SIG-M5 treated with dmso at 0.1 percent for 504 hours (cell line): ENCODE results near the gene IQCE.
"Not testable (repeated sequence)": the region's sequence is repeated elsewhere in the genome, so short reads cannot be mapped to it uniquely, and the experiment has no call there.

Experiments used
- DNase-seq: peaks from one replicate; lab custom pipeline; 2025; ENCODE audit not compliant: unreplicated experiment; lab: John Stamatoyannopoulos, UW

Gene IQCE

DNA sequence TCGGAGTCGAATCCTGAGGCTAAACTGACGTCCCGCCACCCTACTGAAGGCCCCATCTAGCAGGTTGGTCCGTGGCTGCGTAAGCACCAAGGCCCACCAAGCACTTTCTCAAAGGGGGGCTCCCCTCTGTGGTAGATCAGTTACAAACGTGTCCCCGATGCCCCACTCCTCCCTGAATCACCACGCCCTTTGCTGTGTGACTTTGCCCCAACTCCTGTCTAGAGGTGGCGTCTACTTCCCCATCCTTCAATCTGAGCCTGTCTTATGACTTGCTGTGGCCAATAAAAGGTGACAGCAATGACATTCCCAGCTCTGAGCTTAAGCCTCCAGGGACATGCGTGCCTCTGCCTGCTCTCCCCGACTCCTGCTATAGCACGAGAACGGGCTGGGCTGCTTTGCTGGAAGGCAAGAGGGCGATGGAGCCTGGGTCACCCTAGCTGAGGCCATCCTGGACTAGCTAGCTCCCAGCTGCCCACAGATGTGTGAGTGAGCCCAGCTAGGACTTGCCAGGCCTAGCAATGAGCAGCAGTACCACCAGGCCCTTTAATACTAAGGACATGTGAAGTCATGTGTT, 26.5 kb upstream of the IQCE start:
- not testable (repeated sequence) for DNase-seq

DNA sequence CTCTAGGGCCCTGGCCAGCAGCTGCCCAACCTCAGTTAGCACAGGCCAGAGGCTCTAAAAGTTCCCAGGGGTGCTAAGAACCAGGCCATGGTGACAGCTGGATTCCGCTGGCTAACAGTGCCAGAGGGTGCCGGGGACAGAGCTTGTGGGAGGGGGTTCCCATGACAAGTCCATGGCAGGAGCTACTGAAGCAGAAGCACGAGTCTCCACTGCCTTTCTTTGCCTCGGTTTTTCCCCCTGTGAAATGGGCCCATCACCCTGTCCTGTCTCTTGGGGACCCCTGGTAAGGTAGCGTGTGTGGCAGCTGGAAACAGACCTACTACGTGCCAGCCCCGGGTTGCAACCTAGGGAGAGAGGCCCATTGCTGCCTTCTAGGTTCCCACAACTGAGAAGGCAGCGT, 26.0 kb upstream of the IQCE start:
- DNase-seq: not testable (repeated sequence)

DNA sequence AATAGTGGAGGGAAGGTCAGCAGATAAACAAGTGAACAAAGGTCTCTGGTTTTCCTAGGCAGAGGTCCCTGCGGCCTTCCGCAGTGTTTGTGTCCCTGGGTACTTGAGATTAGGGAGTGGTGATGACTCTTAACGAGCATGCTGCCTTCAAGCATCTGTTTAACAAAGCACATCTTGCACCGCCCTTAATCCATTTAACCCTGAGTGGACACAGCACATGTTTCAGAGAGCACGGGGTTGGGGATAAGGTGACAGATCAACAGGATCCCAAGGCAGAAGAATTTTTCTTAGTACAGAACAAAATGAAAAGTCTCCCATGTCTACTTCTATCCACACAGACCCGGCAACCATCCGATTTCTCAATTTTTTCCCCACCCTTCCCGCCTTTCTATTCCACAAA, 25.2 kb upstream of the IQCE start:
- not testable (repeated sequence) for DNase-seq

DNA sequence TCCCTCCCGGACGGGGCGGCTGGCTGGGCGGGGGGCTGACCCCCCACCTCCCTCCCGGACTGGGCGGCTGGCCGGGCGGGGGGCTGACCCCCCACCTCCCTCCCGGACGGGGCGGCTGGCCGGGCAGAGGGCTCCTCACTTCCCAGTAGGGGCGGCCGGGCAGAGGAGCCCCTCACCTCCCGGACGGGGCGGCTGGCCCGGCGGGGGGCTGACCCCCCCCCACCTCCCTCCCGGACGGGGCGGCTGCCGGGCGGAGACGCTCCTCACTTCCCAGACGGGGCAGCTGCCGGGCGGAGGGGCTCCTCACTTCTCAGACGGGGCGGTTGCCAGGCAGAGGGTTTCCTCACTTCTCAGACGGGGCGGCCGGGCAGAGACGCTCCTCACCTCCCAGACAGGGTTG, 24.6 kb upstream of the IQCE start:
- not testable (repeated sequence) for DNase-seq

DNA sequence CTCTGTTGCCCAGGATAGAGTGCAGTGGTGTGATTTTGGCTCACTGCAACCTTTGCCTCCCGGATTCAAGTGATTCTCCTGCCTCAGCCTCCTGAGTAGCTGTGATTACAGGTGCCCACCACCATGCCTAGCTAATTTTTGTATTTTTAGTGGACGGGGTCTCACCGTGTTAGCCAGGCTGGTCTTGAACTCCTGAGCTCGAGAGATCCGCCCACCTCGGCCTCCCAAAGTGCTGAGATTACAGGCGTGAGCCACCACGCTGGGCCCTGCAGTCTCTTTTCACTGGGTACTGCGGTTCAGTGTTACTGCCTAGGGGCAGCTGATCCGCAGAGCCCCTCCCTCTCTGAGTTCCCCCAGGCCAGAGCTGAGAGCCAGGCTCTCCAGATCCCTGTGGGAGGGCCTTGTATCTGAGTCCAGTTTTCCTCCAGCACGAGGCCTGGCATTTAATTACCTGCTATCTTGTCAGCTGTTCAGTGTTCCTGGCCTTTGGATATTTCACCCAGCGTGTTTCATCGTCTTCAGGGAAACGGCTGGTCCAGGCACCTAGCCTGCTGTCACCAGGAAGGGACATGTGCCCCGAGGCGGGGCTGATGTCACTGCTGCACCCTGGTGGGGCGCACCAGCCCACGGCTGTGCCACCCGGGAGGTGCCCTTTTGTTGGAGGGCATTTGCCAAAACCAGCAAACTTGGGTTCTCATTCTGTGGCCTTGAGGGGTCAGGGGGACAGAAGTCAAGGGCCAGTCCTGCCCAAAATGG, 22.7 kb upstream of the IQCE start:
- DNase-seq: not testable (repeated sequence)

DNA sequence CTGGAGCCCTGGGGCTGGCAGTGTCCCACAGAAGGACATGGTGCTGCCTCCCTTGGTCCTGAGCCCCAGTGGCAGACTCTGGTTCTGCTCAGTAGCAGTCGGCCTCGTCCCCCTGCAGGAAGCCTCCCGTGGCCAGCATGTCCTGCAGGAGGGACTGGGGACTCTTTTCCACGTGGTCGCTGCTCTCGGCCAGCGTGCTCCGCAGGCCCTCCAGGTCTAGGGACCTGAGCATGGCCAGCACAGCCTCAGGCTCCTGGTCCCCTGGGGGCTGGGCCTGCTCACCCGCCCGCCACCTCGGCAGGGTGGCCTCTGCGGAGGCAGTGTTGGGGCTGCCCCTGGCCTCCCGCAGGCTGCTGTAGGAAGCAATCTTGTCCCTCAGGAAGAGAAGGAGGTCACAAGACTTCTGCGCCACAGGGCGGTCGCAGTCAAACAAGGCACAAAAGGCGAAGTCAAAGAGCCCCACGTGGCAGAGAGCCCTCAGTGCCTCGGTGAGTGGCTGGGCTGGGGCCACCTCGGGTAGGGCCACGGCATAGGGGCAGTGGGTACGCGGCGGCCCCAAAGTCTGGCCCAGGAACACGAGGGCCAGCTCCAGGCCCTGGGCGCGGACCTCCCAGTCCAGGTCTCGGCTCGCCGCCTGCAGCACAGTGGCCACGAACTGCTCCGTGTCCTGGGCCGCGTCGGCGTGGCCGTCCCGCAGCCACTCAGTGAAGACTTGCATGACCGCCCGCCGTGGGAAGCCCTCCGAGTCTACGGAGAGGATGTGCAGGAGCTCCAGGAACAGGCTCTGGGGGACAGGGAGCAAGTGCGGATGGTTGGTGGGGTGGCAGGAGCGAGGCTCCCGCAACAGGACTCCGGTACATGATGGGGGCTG, 20.6 kb upstream of the IQCE start:
- no peak for DNase-seq

DNA sequence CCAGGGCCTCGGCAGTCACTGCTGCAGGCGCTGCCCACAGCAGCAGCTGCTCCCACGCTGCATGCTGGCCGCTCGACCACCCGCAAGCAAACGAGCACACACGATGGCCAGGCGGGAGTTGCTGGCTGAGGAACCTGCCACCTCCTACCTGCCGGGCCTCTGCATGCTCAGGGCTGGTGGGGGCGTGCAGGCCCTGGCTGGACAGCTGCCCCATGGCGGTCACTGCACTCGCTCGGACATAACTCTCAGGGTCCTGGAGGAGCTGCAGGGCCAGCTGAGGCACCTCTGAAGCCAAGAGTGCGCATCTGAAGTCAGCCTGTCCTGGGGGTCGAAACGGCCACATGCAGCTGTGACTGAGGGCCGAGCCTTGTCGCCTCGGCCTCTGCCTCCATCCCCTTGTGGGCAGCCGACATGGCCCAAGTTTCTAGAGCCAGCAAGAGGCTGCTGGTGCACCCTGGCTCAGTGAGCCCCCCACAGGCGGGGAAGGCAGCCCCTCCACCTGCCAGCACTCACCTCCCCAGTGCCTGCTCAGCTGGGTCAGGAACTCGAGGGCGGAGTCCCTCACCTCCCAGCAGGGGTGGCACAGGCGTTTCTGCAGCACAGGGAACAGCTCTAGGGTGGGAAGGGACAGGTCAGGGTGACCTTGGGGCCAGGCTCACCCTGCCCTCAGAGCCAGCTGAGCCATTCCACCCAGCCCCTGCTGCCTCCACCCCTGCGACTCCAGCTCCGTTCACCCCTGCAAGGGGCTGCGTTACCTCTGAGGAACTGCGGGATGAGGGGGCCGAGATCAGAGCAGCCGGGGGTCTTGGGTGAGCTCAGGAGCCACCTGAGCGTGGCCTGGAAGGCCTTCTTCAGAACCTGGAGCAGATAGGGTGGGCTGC, 19.5 kb upstream of the IQCE start:
- DNase-seq: no peak

DNA sequence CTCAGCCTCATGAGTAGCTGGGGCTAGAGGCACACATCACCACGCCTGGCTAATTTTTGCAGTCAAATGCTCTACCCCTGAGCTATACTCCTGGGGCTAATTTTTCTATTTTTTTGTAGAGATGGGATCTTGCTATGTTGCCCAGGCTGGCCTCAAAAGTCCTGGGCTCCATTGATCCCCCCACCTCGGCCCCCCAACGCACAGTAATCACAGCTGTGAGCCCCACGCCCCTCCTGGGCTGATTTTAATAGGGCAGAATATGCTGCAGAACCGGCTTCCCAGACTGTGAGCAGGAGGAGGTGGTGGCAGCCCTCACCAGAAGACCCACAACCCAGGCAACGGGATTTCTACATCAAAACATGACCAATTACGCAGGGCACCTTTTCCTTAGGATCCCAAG, 18.6 kb upstream of the IQCE start:
- DNase-seq: no peak

DNA sequence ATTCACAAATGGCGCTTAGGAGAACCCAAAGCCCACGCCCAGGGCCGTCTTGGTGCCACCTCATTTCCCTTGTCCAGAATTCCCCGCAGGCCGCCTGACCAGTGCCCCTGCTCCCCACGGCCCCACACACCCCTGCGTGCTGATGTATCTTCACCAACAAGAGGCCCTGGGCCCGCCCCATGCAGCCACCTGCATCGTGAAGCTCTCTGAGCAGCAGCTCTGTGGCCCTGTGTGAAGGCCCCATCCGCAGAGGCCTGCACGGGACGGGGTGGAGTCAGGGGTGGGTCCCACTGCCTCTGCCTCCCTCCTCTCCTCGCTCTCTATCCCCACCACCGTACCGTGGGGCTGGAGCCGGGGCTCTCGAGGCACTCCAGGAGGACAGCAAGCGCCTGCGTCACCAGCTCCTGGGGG, 18.1 kb upstream of the IQCE start:
- no peak for DNase-seq

DNA sequence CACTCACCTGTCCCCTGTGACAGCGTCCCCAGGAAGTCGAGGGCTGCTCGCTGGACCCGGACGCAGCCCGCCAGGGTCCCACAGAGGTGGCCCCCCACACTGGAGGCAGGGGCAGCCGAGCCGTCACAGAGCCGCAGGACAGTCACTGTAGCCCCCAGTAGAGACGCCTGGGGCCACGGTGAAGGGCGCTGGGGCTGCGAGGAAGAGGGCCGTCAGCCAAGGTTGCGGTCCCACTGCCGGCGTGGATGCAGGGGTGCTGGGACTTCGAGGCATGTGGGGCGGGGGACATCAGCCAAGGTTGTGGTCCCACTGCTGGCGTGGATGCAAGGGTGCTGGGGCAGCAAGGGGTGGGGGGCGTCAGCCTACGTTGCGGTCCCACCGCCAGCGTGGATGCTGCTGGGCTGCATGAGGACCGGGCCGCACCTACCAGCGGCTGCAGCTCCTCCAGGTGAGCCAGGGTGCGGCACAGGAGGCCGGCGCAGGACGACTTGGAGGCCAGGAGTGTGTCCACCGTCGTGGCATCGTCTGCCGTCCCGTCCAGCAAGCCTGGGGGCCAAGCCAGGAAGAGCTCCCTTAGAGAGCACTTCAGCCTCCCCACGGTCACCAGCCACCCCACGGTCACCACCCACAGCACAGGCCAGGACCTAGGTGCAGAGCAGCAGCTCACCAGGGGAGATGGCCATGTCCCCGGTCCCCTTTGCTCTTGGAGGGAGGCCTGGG, 17.3 kb upstream of the IQCE start:
- DNase-seq: no peak

DNA sequence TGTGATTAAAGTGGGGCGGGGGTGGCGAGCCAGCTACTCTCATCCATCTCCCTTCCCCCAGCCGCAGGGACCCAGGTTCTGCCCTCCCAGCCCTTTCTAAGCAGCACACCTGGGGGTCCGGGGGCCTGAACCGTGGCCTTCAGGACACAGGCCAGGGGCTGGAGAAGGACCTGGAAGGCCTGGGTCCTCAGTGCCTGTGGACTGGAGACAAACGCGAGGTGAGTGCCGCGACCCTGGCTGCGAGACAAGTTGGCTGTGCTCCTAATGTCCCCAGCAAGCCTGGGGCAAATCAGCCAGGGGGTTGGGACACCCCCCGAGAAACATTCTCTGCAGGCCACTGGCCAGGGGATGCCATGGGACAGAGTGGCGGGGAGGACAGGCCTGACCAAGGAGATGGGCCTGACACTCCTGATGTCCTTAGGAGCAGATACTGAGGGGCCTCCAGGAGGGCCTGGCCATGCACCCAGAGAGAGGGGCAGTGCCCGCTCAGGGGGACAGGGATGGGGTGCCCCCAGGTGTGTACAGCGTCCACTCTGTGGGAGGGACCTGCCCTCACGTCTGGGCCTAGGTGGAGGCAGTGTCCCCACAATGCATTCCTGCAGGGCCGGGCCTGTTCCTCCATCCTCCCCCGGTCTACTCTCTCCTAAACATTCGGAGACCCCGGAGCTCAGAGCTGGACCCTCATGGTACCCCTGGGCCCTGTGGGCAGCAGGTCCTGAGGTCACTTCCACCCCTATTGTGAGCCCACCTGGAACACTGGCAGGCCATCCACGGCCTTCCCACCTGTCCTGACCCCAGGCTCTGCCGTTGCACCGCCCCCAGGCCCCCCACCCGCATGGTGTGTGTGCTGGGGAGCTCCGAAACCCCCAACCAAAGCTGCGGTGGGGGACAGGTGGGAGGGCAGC, 16.5 kb upstream of the IQCE start:
- no peak for DNase-seq

DNA sequence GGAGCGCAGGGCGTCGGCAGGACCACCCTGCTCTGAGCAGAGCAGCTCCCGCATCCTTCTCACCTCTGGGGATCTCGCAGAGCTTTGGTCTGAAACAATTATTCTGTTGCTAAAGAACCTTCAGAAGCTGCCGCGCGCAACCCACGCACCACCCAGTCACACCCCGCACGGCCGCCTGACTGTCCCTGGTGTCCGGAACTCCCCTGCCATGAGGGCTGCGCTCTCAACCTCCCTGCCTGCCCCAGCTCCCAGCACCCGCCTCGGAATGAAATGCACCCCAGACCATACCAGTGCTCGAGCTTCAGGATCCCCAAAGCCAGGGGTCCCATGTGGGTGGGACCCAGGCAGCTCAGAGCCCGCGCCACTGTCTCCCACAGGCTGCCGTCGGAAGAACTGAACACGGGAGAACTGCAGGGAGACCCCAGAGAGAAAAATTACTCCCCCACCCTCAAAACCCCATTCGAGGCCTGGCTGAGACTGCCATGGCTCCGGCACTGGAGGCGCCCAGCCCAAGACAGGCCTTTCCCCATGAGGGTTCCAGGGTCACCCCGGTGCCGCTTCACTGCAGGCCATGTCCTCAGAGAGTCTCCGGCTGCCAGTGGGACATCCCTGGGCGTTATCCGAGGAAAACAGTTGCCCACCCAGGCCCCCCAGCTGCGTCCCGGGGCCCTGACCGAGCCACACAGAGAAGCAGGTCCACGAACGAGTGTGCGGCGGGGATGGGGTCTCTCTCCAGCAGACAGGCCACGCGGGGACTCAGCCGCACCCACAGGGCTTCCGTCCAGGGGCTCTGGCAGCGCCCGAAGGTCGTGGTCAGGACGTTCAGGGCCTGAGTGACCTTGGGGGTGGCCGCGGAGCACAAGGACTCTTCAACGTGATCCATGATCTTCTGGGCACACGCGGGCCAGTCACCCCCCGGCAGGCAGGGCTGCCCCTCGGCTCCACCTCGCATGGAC, 15.6 kb upstream of the IQCE start:
- no peak for DNase-seq

DNA sequence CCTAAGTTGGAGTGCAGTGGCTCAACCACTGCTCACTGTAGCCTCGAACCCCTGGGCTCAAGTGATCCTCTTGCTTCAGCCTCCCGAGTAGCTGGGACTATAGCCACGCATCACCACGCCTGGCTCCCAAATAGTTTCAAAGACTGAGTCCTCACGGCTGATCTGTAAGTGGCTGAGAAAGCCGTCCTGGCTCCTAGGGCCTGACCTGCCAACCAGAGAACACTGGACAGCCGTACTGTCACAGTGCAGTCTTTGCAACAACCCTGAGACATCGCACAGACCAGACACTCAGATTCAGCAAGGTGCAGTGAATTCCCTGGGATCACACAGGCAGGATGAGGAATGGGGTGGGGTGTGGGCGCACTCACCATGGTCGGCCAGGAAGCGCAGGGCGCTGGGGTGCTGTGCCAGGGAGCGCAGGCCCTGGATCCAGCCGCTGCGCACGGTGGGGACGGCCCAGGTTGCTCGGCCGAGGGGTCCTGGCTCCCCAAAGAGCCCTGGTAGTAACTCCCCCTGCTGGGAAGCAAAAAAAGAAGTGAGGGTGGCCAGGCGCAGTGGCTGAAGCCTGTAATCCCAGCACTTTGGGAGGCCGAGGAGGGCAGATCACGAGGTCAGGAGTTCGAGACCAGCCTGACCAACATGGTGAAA, 14.1 kb upstream of the IQCE start:
- DNase-seq: no peak

DNA sequence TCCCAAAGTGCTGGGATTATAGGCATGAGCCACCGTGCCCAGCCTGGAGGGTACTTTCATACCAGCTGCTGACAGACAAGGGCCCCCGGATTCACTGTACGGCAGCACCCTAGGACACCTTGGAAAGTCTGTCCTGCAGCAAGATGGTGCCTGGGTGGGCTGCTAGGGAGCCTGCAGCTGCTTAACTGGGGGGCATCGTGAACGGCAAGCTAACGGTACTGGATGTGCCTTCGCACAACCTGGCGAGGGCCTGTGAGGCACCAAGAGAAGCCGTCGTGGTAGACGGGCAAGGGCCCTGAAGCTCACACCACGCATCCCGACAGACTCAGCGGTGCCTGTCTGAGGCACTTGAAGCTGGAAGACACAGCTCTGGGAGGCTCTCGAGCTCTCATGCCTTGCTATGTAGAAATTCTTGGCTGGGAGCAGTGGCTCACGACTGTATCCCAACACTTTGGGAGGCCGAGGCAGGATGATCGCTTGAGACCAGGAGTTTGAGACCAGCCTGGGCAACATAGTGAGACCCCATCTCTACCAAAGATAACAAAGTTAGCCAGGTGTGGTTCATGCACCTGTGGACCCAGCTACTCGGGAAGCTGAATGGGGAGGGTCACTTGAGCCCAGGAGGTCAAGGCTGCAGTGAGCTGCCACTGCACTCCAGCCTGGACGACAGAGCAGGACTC, 12.9 kb upstream of the IQCE start:
- DNase-seq: no peak

DNA sequence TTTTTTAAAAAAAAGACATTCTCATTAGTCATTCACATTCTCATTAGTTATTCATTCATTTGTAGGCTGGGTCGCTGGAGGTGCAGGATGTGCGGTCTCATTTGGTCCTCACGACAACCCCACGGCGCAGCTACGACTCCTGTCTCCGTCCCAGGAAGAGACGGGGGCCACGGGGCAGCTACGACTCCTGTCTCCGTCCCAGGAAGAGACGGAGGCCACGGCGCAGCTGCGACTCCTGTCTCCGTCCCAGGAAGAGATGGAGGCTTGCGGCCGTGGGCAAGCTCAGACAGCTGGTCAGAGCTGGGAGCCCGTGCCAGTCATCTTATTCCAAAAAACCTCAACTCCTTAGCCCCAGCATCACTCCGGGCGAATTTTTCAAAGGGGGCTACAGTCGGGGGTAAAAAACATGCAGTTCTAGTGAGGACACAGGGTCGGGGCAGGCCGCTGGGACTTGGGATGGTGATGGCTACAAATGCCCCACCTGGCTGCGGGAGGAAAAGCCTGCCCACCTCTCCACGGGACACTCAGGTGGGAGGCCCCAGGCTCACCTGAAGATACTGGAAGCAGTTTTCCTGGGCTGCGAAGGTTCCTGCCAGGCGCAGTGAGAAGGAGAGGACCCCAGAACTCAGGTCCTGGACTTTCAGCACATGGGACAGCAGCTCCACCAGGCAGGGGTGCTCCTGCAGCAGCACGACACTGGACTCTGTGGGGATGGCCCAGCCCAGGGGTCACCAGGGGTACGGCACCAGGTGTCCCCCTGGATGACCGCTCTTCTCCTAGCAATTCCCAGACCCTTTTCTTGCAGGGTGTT, 11.8 kb upstream of the IQCE start:
- DNase-seq: no peak

DNA sequence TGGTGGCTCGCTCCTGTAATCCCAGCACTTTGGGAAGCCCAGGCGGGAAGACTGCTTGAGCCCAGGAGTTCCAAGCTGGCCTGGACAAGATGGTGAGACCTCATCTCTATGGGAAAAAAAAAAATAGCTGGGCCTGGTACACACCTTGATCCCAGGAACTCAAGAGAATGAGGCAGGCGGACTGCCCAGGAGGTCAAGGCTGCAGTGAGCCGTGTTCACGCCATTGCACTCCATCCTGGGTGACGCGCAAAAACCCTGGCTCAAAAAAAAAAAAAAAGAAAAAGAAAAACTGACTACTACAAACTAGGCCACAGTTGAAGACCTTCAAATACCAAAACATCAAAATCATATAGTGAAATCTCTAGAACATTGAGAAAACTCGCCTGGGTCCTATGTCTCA, 7.4 kb upstream of the IQCE start:
- DNase-seq: no peak
